ENCODE data around the gene PTPN14.

Gene PTPN14

DNA sequence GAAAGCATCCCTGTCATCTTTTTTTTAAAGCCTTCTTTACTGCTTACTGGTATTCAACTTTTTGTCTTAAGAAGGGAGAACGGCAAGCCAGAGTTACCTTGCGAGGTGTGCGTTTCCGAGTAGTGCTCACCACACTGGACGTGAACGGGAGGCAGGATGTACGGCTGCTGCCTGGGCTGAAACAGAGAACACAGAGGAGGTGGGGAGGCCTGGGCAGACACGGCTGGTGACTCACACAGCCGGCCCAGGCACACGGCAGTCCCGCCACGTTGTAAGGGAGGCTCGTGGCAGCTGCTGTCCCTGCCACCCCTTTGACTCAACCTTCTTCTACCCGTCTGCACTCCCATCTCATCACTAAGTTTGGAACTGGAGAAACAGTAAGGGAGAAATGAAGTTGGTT is 164.7 kb downstream of the PTPN14 start:
- no peak for DNase-seq

DNA sequence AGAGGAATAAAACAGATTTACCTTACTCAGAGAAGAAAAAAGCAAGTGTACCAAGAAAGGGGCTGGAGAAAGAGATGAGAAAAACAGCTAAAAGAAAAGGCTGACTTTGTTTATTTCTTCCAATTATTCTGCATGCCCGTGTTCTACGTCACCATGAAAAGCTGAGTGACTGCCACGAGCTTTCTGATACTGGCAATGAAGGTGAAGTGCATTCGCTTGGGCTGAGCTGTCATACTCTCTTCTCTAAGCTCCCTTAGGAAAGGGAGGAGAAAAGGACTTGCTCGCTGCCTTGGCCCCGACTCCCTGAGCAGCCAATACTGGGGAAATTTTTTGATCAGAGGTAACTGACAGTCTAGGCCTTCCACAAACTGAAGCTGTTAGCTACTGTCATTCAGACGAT is 165.1 kb downstream of the PTPN14 start:
- DNase-seq: no peak

DNA sequence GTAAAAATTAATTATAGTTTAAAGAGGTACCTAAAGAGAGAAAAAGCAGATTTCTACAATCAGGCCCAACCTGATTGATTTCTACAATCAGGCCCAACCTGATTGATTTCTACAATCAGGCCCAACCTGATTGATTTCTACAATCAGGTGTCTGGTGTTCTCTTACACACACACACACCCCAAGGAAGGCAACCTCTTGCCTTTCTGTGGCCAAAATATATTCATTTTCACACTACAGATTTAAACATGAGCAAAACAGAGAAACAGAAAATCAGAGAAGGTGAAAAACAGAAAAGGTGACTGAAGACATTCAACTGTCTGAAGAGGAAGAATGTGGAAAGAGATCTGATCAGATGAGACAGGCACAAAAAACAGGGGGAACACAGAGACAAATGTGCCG is 166.0 kb downstream of the PTPN14 start:
- DNase-seq: no peak

DNA sequence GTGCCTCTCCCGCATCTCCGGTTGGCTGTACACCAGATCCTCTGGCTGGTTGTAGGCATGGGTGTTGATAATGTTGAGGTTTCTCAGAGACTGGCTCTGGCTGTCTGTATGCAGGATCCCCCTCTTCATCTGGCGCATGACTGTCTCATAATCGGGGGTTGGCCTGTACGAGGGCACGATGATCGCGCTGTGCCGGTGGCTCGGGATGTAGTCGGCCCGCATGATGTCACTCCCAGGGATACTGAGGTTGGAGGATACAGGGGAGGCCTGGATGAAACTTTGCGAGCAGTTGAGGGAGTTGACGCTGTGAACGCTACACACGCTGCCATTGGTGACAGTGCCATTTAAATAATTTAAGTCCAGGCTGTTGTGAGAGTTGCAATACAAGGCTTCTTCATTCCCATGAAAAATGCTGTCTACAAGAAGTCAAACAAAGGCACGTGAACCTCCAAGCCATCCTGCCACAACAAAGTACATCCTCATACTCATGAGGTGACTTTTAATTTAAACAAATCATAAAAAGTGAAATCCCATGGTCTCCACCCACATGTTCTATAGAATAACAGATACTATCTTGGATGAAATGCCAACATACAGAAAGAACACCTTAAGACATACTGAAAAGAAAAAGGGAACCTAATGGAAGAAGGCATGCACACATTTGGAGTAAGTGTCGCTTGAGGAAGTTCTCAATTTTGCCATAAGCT is 166.9 kb downstream of the PTPN14 start:
- no peak for DNase-seq

DNA sequence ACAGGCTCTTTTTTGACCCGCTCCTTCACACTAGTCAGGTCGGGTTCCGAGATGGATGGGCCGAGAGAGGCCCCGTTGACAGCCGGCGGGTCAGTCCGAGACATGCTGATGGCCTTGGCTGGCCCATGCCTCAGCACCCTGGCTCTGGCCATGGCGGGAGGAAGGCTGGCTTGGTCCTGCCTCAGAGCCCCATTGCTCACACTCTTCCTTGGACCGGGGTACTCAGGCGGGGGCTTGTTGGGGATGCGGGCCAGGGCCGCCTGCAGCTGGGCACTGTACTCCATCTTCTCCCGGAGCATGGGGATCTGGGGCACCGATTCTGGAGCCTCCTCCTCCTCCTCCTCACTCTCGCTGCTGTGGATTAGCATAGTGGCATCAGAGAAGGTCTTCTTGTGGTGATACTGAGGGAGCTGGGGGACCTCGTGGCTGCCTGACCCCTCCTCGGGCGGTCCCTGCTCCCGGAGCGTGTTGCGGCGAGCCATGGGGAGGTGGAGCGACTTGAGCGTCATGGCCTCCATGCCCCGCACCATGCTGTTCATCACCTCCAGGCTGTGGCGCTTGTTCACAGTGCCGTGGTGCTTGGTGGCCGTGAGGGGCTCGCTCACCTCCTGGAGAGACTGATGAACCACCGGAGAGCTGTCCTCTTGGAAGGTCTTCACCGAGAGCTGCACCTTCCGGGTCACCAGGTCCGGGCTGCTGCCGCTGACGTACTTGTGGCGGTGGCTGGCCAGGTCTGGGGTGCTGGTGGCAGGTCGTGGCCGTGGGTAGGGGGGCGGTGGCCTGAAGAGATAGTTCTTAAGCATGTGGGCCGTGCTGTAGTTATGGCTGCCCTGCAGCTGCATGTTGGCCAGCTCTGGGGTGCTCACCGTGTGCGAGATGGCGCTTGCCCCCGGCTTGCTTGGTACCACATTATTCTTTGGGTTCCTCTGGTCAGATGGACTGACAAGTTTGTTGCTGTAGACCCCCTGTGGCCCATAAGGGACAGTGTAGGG is 167.7 kb downstream of the PTPN14 start:
- DNase-seq: no peak

DNA sequence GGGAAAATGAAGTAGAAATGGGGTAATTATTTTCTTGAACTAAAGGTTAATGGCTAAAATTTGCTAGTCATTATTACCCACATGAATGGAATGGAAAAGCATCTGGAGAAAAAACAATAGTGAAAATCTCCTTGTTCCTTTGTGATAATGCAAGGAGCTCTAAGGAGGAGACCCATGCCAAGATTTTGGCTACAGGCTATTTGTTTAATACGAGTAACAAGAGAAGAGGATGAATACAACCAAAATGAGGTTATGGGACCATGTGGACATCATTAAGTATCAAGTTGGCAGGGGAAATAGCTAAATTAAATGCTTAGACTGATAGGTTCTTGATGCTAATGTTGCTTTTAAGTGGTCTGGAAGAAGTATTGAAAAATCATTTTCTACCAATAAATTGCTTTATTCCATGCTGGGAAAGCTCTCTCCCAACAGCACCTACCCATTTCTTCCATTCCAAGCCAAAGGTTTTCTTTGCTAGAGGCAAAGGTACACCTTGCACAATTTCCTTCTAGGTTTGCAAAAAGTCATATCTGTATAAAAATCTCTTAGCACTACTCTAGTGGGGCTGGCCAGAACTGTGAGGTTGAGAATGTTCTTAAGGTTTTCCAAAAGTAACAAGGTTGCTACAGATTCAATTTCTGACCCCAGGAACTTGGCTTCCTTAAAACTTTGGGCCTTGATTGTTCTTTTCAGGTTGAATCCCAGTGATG is 170.3 kb downstream of the PTPN14 start:
- no peak for DNase-seq

DNA sequence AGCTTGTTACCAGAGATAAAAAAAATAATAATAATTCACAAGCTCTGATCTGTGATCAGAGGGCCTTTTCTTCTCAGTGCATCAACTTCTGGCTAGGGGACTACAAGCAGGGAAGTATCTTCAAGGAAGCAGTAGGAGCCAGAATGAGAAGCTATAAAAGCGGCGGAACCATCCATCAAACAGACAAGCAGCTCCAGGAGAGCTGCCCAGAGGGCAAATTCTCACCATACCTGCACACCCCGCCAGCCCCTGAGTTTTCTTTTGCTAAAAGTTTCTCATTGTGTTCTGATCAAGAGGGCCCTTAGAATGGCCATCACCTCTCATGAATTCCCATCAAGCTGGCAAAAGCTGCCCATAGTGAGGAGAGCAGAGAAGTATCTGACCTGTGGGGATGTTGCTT is 171.0 kb downstream of the PTPN14 start:
- no peak for DNase-seq

DNA sequence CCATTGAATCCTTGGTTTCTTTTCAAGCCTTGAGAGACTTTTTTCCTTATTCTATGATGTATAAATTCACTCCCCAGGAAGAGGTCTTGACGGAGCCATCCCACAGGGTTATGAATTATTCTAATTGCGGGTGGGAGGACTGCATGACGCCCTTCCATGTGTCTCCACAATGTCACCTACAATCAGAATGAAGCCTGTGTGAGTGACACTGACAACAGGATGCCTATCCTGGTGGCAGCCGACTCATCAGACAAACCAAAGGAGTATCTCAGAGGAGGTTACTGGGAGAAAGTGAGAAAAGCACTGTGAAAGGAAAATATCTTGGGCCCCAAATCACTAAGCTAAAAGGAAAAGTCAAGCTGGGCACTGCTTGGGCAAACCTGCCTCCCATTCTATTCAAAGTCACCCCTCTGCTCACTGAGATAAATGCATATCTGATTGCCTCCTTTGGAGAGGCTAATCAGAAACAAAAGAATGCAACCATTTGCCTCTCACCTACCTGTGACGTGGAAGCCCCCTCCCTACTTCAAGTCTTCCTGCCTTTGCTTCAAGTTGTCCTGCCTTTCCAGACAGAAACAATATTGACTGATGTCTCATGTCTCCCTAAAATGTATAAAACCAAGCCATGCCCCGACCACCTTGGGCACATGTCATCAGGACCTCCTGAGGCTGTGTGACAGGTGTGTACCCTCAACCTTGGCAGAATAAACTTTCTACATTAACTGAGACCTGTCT is 172.0 kb downstream of the PTPN14 start:
- no peak for DNase-seq

DNA sequence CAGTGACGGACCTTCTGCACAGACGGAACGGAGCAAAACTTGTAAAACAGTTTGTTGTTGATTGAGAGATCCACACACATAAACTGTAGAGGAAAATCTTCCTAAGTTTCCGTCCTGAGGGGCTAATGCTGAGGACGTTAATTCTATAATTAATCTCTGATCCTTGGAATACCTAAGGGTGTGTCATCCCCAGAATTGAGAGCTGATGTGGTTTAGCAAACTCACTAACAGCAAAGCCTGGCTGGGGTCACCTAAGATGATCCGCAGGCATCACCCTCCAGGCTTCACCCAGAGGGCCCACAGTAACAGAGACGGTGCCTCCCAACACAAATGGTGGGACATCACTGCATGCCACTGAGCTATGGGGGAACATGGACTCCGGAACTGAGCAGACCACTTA is 172.9 kb downstream of the PTPN14 start:
- DNase-seq: no peak

DNA sequence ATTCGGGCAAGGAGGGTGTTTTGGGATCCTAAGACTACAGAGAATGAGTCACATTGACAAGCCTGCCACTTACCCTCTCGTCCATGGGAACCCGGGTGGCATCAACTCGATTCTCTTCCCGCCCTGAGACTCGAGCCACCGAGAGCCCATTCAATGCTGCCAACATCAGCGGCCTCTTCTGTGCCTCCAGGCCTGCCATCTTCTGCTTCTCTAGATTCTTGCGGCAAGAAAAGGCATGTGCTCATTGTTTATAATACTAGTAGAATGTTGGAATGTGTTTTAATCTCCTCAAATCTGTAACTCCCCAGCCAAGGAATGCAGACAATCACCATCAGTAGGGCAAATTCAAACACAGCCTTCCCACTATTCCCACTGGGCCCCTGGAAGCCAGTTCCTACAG is 173.5 kb downstream of the PTPN14 start:
- no peak for DNase-seq

DNA sequence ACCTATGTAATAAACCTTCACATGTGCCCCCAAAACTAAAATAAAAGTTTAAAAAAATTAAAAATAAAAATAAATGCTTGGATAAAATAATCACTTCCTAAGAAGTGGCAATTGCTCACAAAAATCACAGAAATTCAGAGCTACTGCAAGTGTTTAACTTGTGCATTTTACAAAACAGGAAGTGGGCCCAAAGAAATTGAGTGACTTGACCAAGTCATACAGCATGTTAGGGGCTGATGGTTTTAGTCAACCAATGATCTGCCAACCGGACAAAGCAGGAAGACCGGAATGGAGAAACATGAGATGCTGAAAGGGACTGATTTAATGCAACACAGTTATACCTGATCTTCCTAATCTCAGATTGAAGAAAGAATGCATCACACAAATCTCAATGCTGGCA is 173.9 kb downstream of the PTPN14 start:
- DNase-seq: no peak

DNA sequence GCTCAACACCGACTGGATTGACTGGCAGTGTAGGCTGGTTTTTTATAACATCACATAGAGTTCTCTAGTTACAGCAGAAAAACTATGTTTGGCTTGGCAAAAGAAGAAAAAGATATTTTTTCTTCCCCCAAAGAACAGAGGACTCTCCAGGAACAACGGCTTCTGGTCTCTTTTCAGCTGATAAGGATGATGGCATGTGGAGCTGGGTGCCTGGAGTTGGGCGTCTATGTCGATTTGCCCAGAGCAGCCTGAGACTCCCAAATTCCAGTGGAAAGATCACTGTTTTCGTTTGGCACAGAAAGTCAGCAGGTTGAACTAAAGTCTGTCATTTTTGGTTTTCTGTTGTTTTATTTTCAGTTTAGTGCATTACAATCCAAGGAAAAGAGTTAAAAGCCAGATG is 179.3 kb downstream of the PTPN14 start:
- DNase-seq: no peak

DNA sequence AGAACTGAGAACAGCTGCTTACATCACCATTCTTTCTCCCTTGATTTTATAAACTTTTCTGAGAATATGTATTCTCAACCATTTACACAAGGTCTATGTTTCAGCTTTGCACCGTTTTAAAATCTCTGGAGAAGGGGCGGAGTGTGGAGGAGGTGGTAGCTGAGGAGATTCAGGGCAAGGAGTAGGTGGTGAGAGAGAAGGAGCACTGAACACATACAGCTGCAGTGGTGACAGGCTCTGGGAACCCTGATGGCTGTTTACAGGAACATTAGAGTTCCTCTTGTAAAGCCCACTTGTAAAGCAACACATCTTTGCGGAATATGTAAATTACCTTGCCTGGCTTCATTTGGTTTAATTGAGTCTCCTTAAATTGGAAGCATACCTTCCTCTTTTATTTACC is 180.8 kb downstream of the PTPN14 start:
- no peak for DNase-seq

DNA sequence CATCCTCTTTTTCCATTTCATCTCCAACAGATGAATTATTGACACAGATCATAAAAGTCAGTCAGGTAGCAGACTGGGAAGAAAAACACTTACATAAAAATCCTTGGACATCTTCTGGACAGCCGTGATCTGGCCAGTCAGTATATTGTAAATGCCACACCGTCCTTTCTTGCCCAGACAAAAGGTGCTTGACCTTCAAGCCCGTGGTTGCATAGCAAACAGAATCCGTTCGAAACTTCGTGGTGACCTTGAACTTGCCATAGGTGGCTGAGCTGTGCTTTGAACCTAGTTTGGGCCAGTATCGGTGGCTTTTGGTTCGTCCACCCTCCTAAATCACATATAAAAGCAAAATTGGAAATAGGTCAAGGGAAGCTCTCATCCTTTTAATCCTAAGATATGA is 182.0 kb downstream of the PTPN14 start:
- no peak for DNase-seq

DNA sequence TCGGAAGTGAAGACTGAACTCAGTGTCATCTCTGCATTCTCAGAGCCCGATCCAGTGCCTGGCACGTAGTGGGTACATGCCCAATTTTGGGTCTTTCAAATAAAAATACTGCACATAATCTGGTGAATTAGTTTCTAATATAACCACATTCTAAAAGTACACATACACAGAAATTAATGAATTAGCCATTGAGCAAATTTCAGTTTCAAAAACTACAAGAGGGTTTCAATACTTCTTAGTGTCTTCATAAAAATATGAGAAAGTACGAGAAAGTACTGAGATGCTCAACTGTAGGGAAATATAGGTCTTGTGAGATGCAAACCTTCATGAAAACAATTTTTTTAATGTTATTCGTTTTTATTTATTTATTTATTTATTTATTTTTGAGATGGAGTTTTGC is 183.6 kb downstream of the PTPN14 start:
- no peak for DNase-seq

DNA sequence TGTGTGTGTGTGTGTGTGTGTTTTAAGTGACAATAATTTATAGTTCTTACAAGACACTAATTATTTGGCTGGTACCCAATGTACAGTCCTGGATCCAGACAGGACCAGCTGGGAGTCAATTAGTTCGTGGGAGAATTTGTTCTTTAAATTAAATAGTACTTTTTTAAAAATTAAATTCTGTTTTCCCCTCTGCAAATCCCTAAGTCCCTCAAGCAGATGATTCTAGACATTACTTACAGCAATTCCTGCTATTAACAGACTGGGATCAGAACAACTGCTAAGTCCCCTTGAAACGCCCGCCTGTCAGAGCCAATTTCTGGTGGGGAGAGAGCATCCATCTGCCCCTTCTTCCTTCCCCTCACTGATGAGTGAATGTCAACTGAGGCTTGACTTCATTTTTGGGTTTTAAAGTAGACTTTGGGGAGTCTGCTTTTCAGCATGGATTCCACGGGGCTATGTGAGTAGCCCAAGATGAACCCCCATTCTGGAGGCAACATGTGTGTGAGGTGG is 186.6 kb downstream of the PTPN14 start:
- DNase-seq: no peak

DNA sequence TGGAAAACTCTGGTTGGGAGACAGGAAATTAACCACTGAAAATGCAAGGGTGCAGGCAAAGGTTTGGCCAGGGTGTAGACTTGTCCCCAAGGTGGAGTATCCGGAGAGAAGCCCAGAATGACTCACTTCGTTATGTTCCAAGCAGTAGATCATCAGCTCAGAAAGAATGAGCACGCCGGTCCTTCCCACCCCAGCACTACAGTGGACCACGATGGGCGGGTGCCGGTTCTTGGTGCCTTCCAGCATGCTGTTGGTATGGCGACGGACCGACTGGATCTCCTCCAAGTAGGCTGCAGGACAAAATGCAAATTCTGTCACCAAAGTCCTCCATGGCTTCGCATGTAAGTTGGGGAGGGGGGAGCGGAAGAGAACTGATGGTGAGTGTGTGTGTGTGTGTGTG is 187.0 kb downstream of the PTPN14 start:
- DNase-seq: no peak

DNA sequence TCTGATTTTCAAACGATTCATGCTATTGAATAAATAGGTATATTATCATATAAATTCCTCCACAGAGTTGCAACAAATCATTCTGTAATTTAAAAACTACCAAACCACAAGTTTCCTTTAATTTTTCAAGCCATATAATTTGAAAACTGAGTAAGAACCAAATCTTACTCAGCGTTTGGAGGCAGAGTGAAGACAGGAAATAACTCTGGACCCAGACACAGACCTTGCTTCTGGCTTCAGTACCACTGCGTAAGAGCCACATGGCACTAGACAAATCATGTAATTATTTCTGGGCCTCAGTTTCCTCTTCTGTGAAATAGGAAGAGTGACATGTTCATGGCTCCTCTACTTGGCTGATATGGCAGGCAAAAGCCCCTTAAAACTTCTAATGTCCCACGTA is 188.0 kb downstream of the PTPN14 start:
- no peak for DNase-seq

DNA sequence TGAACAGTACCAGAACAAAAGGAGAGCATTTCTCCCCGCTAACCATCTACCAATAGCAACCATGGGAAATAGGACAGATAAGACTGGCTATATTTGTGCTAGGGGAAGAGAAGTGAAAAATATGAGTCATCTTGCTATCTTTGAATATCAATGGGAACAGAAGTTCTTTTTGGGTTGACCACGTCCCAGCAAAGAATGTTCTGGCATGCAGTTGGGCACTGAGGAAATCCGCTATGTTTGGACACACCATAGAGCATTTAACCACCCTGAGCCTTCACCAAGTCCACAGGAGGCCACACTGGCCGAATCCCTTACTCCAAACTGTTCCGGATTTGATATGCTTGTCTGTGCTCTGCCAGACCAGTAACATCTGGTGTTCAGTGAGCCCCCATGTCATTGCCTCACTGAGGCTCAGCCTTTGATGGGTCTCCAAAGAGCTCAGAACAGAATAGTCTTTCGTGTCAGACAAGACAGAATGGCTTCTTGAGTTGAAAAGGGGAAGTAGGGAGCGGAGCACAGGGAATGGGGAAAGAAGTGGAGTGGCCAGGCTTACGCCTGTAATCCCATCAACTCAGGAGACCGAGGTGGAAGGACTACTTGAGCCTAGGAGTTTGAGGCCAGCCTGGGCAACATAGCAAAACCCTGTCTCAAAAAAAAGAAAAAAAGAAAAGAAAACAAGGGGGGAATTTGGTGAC is 189.1 kb downstream of the PTPN14 start:
- DNase-seq: peak in 1 of 2 donors; percentile 9

DNA sequence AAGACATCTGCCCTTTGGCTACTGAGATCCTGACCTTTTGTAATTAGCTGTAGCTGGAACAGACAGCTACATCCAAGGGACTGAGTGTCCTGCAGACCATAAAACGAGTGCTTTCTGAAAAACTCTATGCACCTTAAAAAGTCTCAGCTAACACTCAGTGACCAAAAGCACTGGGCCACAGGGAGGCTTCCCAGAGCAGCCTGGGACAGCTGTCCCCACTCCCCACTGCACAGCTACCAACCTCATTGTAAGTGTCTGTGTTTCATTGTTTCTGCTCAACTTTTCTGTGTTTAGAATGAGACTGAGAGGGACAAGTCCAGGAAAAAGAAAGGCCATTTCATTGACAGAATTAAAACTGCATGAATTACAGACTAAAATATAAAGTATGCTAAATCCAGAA is 189.8 kb downstream of the PTPN14 start:
- DNase-seq: no peak

DNA sequence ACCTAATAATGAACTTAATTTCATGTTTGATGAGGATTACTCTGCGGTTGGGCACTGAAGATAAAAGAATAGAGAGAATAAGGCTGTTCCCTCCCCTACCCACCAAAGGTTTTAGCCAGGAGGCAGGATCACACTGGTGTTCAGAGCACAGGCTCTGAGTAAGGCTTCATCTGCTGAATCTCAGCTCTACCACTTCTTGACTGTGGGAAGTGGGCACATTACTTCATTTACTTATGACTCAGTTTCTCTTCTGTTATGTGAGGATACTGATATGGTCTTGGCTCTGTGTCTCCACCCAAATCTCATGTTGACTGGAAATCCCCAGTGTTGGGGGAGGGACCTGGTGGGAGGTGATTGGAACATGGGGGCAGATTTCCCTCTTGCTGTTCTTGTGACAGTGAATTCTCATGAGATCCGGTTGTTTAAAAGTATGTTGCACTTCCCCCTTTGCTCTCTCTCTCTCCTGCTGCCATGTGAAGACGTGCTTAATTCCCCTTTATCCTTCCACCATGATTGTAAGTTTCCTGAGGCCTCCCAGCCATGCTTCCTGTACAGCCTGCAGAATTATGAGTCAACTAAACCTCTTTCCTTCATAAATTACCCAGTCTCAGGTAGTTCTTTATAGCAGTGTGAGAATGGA is 190.8 kb downstream of the PTPN14 start:
- DNase-seq: no peak

DNA sequence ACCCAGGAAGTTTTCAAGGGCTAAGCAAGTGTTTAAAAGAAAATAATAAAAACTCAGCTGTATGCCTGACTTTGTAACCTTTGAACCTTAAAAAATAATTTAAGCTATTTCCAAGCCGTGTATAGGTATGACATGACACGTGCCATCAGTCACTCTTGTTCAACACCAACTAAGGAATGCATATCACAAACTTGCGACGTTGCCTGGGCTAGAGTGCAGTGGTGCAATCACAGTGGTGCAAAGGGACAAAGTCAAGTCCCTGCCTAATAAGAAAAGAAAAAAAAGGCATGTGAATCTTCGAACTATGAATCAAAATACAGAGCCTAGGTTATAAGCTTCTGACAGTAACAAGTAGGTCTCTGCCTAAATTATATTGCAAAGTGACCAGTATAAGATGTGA is 191.3 kb downstream of the PTPN14 start:
- no peak for DNase-seq
